Measurements from ENCODE around the gene SELENOS. TPM values are rescaled to one million over a fixed set of nuclear protein-coding genes. Genes with fewer than 3 reads are reported as not detected.

The SELENOS gene
- total and polyA plus RNA-seq, 12 donors: 28.4 to 192 (median 43.2) TPM

DNA sequence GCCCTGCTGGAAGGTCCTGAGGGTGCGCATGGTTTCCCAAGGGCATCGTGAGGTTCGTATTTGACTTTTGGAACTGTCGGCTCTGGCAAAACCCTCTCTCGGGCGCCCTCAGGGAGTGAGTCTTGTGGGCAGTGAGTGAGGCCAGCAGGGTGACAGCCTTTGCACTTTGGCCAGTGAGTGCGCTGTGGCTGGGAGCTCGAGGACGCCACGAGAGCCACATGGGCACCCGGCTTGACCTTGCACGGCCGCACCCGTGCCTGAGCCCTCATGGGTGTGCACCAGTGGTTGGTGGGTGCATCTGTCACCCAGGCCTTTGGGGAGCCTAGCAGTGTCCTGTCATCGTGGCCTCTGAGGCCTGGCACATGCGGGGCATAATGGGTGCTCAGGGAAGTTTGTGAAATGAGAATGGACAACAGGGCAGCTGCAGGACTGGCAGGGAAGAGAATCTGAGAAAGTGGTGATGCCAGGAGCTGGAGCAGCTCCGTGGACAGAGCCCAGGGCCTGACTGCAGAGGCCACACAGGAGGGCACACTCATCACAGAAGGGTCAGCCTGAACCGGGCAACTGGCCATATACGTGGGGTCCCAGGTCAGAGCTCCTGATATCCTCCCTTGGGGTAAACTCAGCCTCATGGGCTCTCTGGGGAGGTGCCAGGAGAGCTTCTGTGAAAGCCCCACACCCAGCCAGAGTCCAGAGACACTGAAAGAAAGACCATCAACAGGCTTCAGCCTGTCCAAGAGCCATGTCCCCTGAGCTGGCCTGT is 48.2 kb upstream of the SELENOS start:
- TF ChIP-seq, protein P1, sequence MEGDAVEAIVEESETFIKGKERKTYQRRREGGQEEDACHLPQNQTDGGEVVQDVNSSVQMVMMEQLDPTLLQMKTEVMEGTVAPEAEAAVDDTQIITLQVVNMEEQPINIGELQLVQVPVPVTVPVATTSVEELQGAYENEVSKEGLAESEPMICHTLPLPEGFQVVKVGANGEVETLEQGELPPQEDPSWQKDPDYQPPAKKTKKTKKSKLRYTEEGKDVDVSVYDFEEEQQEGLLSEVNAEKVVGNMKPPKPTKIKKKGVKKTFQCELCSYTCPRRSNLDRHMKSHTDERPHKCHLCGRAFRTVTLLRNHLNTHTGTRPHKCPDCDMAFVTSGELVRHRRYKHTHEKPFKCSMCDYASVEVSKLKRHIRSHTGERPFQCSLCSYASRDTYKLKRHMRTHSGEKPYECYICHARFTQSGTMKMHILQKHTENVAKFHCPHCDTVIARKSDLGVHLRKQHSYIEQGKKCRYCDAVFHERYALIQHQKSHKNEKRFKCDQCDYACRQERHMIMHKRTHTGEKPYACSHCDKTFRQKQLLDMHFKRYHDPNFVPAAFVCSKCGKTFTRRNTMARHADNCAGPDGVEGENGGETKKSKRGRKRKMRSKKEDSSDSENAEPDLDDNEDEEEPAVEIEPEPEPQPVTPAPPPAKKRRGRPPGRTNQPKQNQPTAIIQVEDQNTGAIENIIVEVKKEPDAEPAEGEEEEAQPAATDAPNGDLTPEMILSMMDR (IDR thresholded peaks at IDR 0.05): no peak

DNA sequence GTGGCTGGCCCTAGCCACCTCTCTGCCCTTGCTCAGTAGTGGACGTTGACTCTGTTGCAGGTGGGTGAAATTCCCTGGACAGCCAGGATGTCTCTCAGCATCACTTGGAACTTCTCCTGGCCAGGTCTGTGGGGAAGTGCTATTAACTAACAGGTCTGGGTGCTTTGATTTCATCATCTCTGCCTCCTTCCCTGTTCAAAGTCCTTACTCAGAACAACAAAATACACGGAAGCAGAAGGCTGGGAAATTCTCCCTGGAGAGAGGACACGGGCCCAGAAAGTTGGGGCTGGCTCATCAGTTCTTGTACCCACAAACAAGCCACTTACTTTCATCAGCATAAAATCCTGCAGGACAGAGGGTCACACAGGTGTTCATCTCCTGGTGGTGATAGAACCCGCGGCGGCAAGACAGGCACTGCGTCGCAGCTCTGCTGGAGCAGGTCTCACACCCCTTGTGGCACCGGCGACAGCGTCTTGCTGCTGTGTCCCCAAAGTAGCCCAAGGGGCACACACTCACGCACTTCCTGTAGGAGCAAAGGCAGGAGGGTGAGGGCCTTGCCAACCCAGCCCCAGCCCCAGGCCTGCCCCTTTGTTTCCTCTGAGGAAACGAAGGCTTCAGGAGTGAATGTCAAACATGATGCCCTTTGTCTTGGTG is 47.4 kb upstream of the SELENOS start:
- ATAC-seq (no peak), DNase-seq (no peak)
- intact Hi-C loops (cut with DNase I): no loop called here
- H3K4me3 ChIP-seq: no peak overlapping the region
- no peaks in the 10 kb centered on the region for H3K9me3 ChIP-seq
- TF ChIP-seq, protein P1 (IDR thresholded peaks at IDR 0.05): no peak
- no peak overlapping the region for H3K27ac ChIP-seq
- H3K4me1 ChIP-seq: peaks cover 0 to 11% (median 0%) of the 10 kb centered on the region in 9 donors
- 84 to 90% methylated on average over 13 of the region's 13 CpGs for WGBS, 2 donors
- peaks cover 0 to 6% (median 0%) of the 10 kb centered on the region in 7 donors for H3K27me3 ChIP-seq
- H3K36me3 ChIP-seq: peaks cover 0 to 78% (median 0%) of the 10 kb centered on the region in 9 donors

More for the DNA sequence above, 48.2 kb upstream of the SELENOS start:
- peaks cover 0 to 73% (median 0%) of the 10 kb centered on the region in 9 donors for H3K36me3 ChIP-seq
- WGBS, 2 donors: 93 to 96% methylated on average over 19 of the region's 19 CpGs
- H3K4me3 ChIP-seq: no peak overlapping the region
- DNase-seq: no peak
- H3K9me3 ChIP-seq: no peaks in the 10 kb centered on the region
- intact Hi-C loops (cut with DNase I): no loop called here
- H3K4me1 ChIP-seq: peaks cover 0 to 7% (median 0%) of the 10 kb centered on the region in 9 donors
- ATAC-seq: peak in 1 of 8 donors; percentile 27
- H3K27ac ChIP-seq: no peak overlapping the region
- peaks cover 0 to 6% (median 0%) of the 10 kb centered on the region in 7 donors for H3K27me3 ChIP-seq

DNA sequence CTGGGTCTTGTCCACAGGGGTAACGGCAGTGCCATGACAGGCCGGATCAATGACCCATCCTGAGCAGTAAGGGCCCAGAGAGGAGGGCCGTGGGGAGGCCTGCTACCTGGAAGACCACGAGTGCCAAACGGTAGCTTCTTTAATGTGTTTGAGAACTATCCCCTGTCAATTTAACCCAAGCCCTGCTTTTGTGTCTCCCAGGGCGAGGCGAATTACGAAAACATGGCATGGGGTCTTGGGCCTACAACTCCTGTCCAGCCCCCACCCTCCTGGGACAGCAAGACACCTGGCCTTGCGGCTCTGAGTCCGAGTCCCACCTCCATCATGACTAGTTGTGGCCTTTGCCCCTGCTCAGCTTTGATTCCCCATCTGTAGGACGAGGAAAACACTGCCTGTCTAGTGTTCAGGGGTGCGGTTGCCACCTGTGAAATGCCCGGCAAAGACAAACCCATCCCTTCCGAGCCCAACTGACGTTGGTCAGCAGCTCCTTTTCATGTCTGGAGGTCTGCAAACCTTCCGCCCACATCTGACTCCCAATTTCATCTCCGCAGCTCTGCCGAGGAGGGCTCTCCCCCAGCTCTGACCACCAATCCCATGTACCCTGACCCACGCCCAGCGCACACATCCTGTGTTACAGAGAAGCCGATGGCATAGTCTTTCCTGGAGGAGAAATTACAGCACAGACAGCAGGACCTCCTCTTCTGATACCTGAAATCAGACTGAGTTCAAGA is 46.7 kb upstream of the SELENOS start:
- H3K4me1 ChIP-seq: peaks cover 0 to 11% (median 0%) of the 10 kb centered on the region in 9 donors
- no peak for DNase-seq
- no peaks in the 10 kb centered on the region for H3K9me3 ChIP-seq
- ATAC-seq: no peak
- H3K27ac ChIP-seq: no peak overlapping the region
- H3K36me3 ChIP-seq: peaks cover 0 to 74% (median 0%) of the 10 kb centered on the region in 9 donors
- intact Hi-C loops (cut with DNase I): no loop called here
- 90 to 94% methylated on average over 21 of the region's 21 CpGs for WGBS, 2 donors
- TF ChIP-seq, protein P1 (IDR thresholded peaks at IDR 0.05): no peak
- peaks cover 0 to 6% (median 0%) of the 10 kb centered on the region in 7 donors for H3K27me3 ChIP-seq
- no peak overlapping the region for H3K4me3 ChIP-seq

DNA sequence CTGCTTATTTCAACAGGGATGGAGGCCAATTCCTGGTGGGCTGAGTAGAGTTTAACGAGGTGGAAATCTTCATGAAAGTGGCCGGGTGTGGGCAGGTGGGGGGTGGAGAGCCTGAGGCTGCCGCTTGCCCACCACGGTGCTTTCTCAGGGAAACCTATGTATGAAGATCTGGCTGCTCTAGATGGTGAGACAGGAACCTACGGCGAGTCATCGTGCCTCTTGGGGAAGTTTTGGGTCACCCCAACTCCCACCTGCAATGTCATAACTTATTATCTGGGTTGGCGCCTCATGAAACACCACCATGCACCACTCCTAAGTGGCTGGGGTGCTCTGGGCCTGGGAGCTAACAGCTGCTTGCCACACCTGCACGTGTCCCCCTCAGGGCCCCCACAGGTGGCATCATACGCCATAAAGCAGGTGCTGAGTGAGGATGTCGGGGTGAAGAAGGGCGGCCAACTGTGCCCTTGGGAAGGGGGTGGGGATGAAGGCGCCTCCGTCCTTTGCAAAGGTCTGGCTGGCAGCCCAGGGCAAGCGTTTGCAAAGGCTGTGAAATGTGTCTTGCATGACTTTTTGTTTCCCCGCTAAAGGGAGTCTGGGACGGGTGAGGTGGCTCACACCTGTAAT is 45.7 kb upstream of the SELENOS start:
- H3K4me3 ChIP-seq: no peak overlapping the region
- DNase-seq: no peak
- H3K9me3 ChIP-seq: no peaks in the 10 kb centered on the region
- intact Hi-C loops (cut with DNase I): no loop called here
- H3K27me3 ChIP-seq: peaks cover 0 to 6% (median 0%) of the 10 kb centered on the region in 7 donors
- ATAC-seq: no peak
- TF ChIP-seq, protein P1 (IDR thresholded peaks at IDR 0.05): no peak
- no peak overlapping the region for H3K27ac ChIP-seq
- H3K36me3 ChIP-seq: peaks cover 0 to 71% (median 0%) of the 10 kb centered on the region in 9 donors
- 89 to 91% methylated on average over 17 of the region's 17 CpGs for WGBS, 2 donors
- H3K4me1 ChIP-seq: peaks cover 0 to 11% (median 0%) of the 10 kb centered on the region in 9 donors
